ENCODE measurements around the gene PTPRD. TPM values are rescaled to one million over a fixed set of nuclear protein-coding genes. Genes with fewer than 3 reads are reported as not detected.

PTPRD gene
- total RNA-seq, 1 donor from 2014 or later, result 7.8 TPM

- ATAC-seq (ENCODE audit: poor library complexity) (no peak), DNase-seq (no peak)
- intact Hi-C loops (cut with DNase I), result no loop called here
These were observed 1748.8 kb downstream of the PTPRD start for GRCh38 chr9:8863886-8864544.

- no peak for DNase-seq
- no peak for ATAC-seq (ENCODE audit: poor library complexity)
- intact Hi-C loops (cut with DNase I), result no loop called here
These were observed 1749.7 kb downstream of the PTPRD start for GRCh38 chr9:8863069-8863468.

GRCh38 chr9:8860925-8861324 is 1751.9 kb downstream of the PTPRD start:
- ATAC-seq (ENCODE audit: poor library complexity), result no peak
- intact Hi-C loops (cut with DNase I), result no loop called here

GRCh38 chr9:8860086-8860485 is 1752.7 kb downstream of the PTPRD start:
- no peak for DNase-seq
- intact Hi-C loops (cut with DNase I), result no loop called here
- ATAC-seq (ENCODE audit: poor library complexity), result no peak

More at GRCh38 chr9:8860925-8861324, 1751.9 kb downstream of the PTPRD start:
- no peak for DNase-seq

GRCh38 chr9:8859416-8859815 is 1753.4 kb downstream of the PTPRD start:
- intact Hi-C loops (cut with DNase I), result no loop called here
- ATAC-seq (ENCODE audit: poor library complexity) (no peak), DNase-seq (no peak)

GRCh38 chr9:8858596-8859161 is 1754.1 kb downstream of the PTPRD start:
- peak; percentile 45 for ATAC-seq (ENCODE audit: poor library complexity)
- intact Hi-C loops (cut with DNase I), result no loop called here

GRCh38 chr9:8857926-8858595 is 1754.7 kb downstream of the PTPRD start:
- ATAC-seq (ENCODE audit: poor library complexity) (peak; percentile 90), DNase-seq (peak; percentile 86)
- intact Hi-C loops (cut with DNase I), result no loop called here

More at GRCh38 chr9:8858596-8859161, 1754.1 kb downstream of the PTPRD start:
- no peak for DNase-seq

GRCh38 chr9:8857068-8857925 is 1755.5 kb downstream of the PTPRD start:
- DNase-seq (peak; percentile 51), ATAC-seq (ENCODE audit: poor library complexity) (peak; percentile 49)
- intact Hi-C loops (cut with DNase I), result no loop called here

GRCh38 chr9:8856396-8857067 is 1756.3 kb downstream of the PTPRD start:
- ATAC-seq (ENCODE audit: poor library complexity) (no peak), DNase-seq (no peak)
- intact Hi-C loops (cut with DNase I), result no loop called here

- intact Hi-C loops (cut with DNase I), result no loop called here
- no peak for DNase-seq
- ATAC-seq (ENCODE audit: poor library complexity), result no peak
These were observed 1757.8 kb downstream of the PTPRD start for GRCh38 chr9:8855046-8855445.

- DNase-seq (no peak), ATAC-seq (ENCODE audit: poor library complexity) (no peak)
- intact Hi-C loops (cut with DNase I), result no loop called here
These were observed 1760.4 kb downstream of the PTPRD start for GRCh38 chr9:8852301-8852864.

- DNase-seq (no peak), ATAC-seq (ENCODE audit: poor library complexity) (no peak)
- intact Hi-C loops (cut with DNase I), result no loop called here
These were observed 1761.9 kb downstream of the PTPRD start for GRCh38 chr9:8850914-8851313.

GRCh38 chr9:8845808-8846207 is 1767.0 kb downstream of the PTPRD start:
- ATAC-seq (ENCODE audit: poor library complexity) (no peak), DNase-seq (no peak)
- intact Hi-C loops (cut with DNase I), result no loop called here

GRCh38 chr9:8845376-8845775 is 1767.4 kb downstream of the PTPRD start:
- peak; percentile 47 for DNase-seq
- ATAC-seq (ENCODE audit: poor library complexity), result peak; percentile 96
- intact Hi-C loops (cut with DNase I), result no loop called here

- intact Hi-C loops (cut with DNase I), result no loop called here
- DNase-seq (no peak), ATAC-seq (ENCODE audit: poor library complexity) (no peak)
These were observed 1768.3 kb downstream of the PTPRD start for GRCh38 chr9:8844549-8844948.

GRCh38 chr9:8842402-8843193 is 1770.2 kb downstream of the PTPRD start:
- ATAC-seq (ENCODE audit: poor library complexity), result no peak
- DNase-seq, result no peak
- intact Hi-C loops (cut with DNase I), result no loop called here

- intact Hi-C loops (cut with DNase I), result no loop called here
- DNase-seq (no peak), ATAC-seq (ENCODE audit: poor library complexity) (no peak)
These were observed 1774.7 kb downstream of the PTPRD start for GRCh38 chr9:8838136-8838535.

GRCh38 chr9:8835291-8835690 is 1777.5 kb downstream of the PTPRD start:
- ATAC-seq (ENCODE audit: poor library complexity) (no peak), DNase-seq (no peak)
- intact Hi-C loops (cut with DNase I), result no loop called here

Data from Right ventricle myocardium superior (tissue), 1 donor.